ENCODE measurements around the gene PSD2.

DNA sequence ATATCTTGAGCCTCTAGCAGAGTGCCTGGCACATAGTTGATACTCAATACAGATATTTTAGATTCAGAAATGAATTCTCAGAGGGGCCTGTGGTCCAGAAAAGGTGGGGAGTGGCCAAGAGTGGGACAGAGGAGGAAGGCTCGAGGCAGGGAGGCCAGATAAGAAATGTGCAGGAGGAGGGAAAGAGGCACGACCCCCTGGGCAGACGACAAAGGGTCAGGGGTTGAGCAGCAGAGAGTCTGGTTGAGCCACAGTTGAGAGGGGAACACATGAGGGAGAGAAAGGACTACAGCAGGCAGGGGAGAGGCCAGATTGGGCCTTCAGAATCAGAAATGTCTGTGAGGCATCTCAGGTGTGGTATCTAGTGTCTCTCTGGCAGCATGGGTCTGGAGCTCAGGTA, 89.1 kb downstream of the PSD2 start:
- TF ChIP-seq JUND (IDR thresholded peaks at IDR 0.05): no peak
- TF ChIP-seq, protein P1, sequence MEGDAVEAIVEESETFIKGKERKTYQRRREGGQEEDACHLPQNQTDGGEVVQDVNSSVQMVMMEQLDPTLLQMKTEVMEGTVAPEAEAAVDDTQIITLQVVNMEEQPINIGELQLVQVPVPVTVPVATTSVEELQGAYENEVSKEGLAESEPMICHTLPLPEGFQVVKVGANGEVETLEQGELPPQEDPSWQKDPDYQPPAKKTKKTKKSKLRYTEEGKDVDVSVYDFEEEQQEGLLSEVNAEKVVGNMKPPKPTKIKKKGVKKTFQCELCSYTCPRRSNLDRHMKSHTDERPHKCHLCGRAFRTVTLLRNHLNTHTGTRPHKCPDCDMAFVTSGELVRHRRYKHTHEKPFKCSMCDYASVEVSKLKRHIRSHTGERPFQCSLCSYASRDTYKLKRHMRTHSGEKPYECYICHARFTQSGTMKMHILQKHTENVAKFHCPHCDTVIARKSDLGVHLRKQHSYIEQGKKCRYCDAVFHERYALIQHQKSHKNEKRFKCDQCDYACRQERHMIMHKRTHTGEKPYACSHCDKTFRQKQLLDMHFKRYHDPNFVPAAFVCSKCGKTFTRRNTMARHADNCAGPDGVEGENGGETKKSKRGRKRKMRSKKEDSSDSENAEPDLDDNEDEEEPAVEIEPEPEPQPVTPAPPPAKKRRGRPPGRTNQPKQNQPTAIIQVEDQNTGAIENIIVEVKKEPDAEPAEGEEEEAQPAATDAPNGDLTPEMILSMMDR (IDR thresholded peaks at IDR 0.05; ENCODE audit: low read depth, low read length, missing input control): no peak
